NCI-H1436 (cell line): ENCODE measurements around the gene NAGK.

Source experiments
- DNase-seq: peaks from one replicate; lab custom pipeline; 2025; lab: John Stamatoyannopoulos, UW

Gene NAGK

DNA sequence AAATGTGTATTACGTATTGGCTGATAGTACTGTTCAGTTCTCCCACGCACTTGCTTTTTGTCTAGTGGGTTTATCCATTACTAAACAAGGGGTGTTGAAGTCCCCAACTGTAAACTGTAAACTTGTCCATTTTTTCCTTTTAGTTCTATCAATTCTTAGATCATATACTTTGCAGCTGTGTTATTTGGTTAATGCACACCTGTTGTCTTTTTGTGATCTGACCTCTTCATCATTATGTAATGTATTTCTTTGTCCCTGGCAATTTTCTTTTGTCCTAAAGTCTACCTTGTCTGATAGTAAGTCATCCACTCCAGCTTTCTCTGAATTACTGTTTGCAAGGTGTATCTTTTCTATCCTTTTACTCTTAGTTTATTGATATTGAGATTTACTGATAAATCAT, 39.6 kb downstream of the NAGK start:
- DNase-seq, result no peak

DNA sequence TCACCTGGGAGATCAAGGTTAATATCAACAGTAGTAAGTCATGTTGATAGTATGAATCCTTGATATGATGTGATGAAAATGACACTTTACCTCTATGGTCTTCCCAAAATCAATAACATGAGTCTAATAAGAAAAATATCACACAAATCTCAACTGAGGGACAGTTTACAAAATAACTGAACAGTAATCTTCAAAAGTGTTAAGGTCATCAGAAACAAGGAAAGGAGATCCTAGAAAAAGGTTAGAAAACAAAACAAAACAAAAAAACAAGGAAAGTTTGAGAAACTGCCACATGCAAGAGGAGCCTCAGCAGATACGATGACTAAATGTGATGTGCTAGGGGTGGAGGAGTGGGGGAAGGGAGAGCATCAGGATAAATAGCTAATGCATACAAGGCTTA, 45.4 kb downstream of the NAGK start:
- no peak for DNase-seq

DNA sequence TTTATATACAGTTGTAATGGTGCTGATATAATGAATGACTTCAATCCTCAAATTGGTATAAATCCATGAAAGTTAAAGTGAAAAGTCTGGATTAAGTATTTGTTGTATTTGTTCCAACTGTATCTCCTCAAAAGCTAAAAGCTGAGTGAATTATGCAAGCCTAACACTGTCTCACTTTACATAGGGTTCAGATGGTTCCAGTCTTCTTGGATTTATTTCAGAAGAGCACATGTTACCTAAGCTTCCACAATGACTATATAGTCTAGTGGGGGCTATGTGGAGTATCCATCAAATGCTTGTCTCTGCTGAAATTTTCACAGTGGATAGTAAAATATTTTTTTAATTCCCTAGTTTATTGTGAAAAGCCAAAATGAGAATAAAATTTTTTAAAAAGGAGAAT, 48.6 kb downstream of the NAGK start:
- no peak for DNase-seq

DNA sequence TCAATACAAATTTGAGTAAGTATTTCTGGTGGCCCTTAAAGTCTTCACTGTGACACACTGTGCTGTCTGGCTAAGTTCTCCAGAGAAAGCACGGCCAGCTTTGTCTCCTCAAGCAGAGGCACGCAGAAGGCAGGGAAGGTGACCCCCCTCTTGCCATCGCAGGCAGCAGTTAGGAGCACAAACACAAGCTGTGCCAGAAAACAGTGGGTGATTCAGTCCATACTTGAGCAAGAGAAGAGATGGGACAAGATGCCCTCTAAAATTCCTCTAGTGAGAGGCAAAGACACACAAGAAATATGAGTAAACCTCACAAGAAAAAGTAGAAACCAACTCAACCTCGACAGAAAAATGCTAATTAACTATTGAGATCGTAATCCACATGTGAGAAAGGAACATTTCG, 51.7 kb downstream of the NAGK start:
- DNase-seq, result no peak

DNA sequence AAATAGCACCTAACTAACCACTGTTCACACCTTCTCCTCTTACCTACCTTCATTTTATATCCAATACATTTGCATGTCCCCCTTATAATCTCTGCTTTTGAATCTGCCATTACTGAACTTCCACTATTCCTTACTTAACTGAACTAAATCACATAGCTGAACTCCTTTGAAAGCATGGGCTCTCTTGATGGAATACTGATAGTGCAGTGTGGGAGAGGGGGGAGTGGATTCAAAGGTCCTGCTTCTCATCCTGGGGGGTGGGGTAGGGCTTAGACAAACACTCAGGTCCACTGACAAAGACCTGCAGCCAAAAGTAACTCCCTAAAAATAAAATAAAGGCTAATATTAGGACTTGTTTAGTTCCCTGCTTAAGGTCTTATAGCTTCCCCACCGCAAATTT, 53.0 kb downstream of the NAGK start:
- DNase-seq, result no peak

DNA sequence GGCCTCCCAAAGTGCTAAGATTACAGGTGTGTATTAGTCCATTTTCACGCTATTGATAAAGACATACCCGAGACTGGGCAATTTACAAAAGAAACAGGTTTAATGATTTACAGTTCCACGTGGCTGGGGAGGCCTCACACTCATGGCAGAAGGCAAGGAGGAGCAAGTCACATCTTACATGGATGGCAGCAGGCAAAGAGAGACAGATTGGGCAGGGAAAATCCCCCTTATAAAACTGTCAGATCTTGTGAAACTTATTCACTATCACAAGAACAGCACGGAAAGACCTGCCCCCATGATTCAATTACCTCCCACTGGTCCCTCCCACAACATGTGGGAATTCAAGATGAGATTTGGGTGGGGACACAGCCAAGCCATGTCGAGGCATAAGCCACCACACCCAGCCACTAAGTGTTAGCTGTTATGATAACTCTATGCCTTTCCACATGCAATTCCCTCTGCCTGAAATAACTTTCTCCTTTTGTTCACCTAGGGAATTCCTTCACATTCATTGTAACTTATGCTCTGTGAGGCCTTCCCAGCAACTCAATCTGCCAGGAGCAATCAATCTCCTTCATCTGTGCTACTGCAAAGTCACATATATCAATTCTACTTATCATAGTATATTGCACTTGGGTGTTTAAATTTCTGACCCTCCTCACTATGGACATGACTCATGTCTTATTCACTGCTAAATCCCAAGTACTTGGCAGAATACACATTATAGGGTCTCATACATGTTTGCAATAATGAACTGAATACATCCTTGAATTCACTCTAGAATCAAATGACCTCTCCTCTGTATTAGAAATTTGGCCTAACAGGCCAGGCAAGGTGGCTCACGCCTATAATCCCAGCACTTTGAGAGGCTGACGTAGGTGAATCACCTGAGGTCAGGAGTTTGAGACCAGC, 54.2 kb downstream of the NAGK start:
- DNase-seq, result no peak

DNA sequence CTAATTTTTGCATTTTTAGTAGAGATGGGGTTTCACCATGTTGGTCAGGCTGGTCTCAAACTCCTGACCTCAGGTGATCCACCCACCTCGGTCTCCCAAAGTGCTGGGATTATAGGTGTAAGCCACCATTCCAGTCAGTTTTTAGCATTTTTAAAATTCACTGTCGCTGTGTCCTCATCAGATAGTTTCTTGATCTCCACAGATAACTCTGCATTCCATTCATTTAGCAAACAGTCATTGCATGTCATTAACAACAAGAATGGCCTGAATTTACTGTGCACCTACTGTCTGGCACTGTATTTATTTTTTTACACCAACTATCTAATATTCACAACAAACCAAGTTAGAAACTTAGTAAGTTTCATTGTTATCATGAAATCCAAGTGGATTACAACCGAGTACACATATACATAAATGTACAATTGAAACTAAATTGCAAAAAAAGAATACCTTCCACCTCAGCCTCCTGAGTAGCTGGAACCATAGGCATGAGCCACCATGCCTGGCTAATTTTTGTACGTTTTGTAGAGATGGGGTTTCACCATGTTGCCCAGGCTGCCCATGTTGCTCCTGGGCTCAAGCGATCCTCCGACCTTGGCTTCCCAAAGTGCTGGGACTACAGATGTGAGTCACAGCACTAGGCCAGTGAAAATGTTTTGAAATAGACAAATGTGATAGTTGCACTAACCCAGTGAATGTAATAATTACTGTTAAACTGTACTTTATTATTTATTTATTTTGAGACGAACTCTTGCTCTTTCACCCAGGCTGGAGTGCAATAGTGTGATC, 57.3 kb downstream of the NAGK start:
- DNase-seq, result no peak

DNA sequence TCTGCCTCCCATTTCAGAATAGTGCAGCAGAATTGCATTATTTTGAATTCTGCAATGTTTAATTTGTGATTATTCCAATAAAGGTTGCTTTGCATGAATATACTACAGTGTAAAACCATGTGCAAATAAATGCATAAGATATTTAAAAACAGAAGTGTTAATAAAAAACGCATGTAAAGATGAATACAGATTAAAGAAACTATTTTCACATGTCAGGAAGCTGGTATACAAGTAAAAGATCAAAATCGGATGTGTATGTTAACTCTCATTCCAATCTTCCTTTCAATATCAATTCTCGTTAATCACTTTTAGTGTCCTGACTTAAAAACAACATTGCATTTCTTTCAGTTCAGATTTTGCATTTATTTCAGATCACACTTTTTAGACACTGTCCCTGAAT, 58.5 kb downstream of the NAGK start:
- no peak for DNase-seq
